Naive thymus-derived CD4-positive, alpha-beta T cell (primary cell): ENCODE measurements around the gene CCSER1. TPM values are rescaled to one million over a fixed set of nuclear protein-coding genes. Genes with fewer than 3 reads are reported as not detected.
"Not testable (repeated sequence)": the region's sequence is repeated elsewhere in the genome, so short reads cannot be mapped to it uniquely, and the experiment has no call there.

Source experiments
- ATAC-seq: fragments of 150-1000 bp; cut with Tn5 transposase; 2 replicates; pipeline ENCODE4 v1.10.0; 2021; ENCODE audit warnings: mild to moderate bottlenecking, moderate library complexity
- CTCF ChIA-PET: fragments of 350-600 bp; sonication (Branson Sonifier 250); formaldehyde crosslinking; loops from one replicate; lab custom pipeline; 2021; ENCODE audit warnings: antibody characterized with exemption; lab: Charles Lee
- POLR2A ChIA-PET: fragments of 350-600 bp; sonication (Branson Sonifier 250); formaldehyde crosslinking; loops from one replicate; lab custom pipeline; 2021; ENCODE audit warnings: antibody characterized with exemption, inconsistent platforms; lab: Charles Lee
- DNase-seq, 9 donors: peaks; one replicate each; pipeline versions ENCODE4 v3.0.0 to v3.0.0-alpha.2; 2020 to 2022; ENCODE audit warnings: mixed read lengths in 1 of 9
- H3K27ac ChIP-seq: one replicate; pipeline ENCODE4 v1.7.0; 2013; ENCODE audit warnings: mild to moderate bottlenecking, low read depth, low read length, moderate library complexity
- H3K27me3 ChIP-seq, 2 donors: one replicate each; pipeline ENCODE4 v1.7.0; 2013; ENCODE audit warnings: low read length in 2 of 2, mild to moderate bottlenecking in 2 of 2, moderate library complexity in 2 of 2; ENCODE audit not compliant: control insufficient read depth in 2 of 2, insufficient read depth in 2 of 2
- H3K36me3 ChIP-seq, 3 experiments: 1 replicate in 2 of 3; 2 replicates in 1 of 3; pipeline ENCODE4 v1.7.0; 2013; ENCODE audit warnings: low read length in 3 of 3, mild to moderate bottlenecking in 3 of 3, moderate library complexity in 1 of 3; ENCODE audit not compliant: insufficient read depth in 3 of 3, control insufficient read depth in 2 of 3
- H3K4me1 ChIP-seq, 2 donors: one replicate each; pipeline ENCODE4 v1.7.0; 2013; ENCODE audit warnings: low read length in 2 of 2, mild to moderate bottlenecking in 2 of 2, moderate library complexity in 1 of 2; ENCODE audit not compliant: control insufficient read depth in 2 of 2, insufficient read depth in 2 of 2
- H3K4me3 ChIP-seq: 2 replicates; pipeline ENCODE4 v1.7.0; 2013; ENCODE audit warnings: mild to moderate bottlenecking, low read length
- H3K9me3 ChIP-seq, 3 experiments: 1 replicate in 2 of 3; 2 replicates in 1 of 3; pipeline ENCODE4 v1.7.0; 2013; ENCODE audit warnings: low read length in 3 of 3; ENCODE audit not compliant: control insufficient read depth in 2 of 3
- H3K27ac Mint-ChIP-seq, 9 donors: one replicate each; pipeline ENCODE4 v1.8.0; 2020 to 2022; ENCODE audit warnings: mixed read lengths in 9 of 9, mild to moderate bottlenecking in 8 of 9, moderate library complexity in 5 of 9, inconsistent platforms in 2 of 9
- H3K27me3 Mint-ChIP-seq, 5 donors: one replicate each; pipeline ENCODE4 v1.8.0; 2021 to 2022; ENCODE audit warnings: mixed read lengths in 5 of 5, mild to moderate bottlenecking in 1 of 5
- H3K36me3 Mint-ChIP-seq, 5 donors: one replicate each; pipeline ENCODE4 v1.8.0; 2020 to 2022; ENCODE audit warnings: mixed read lengths in 5 of 5, mild to moderate bottlenecking in 3 of 5, inconsistent platforms in 1 of 5
- H3K4me1 Mint-ChIP-seq, 7 donors: one replicate each; pipeline ENCODE4 v1.8.0; 2020 to 2022; ENCODE audit warnings: mixed read lengths in 7 of 7, mild to moderate bottlenecking in 3 of 7, inconsistent platforms in 1 of 7
- H3K4me3 Mint-ChIP-seq, 10 donors: one replicate each; pipeline ENCODE4 v1.8.0; 2020 to 2022; ENCODE audit warnings: mild to moderate bottlenecking in 10 of 10, mixed read lengths in 10 of 10, moderate library complexity in 6 of 10, inconsistent platforms in 2 of 10
- H3K9me3 Mint-ChIP-seq, 11 donors: one replicate each; pipeline ENCODE4 v1.8.0; 2020 to 2022; ENCODE audit warnings: mixed read lengths in 11 of 11, mild to moderate bottlenecking in 4 of 11, inconsistent platforms in 1 of 11, moderate library complexity in 1 of 11
- intact Hi-C, 2 donors: fragments of 100-400 bp; cut with micrococcal nuclease; formaldehyde crosslinking; loops; one replicate each; pipeline ENCODE4 v1.15.1; 2023
- polyA plus RNA-seq, 2 donors: library from polyadenylated mRNA; unstranded; fragments of 300-500 nt; fragmentation: Illumina TruSeq; gene quantifications; one replicate each; pipeline ENCODE4 v1.2.3, GENCODE V29; 2021
- total RNA-seq, 6 experiments: library from RNA in 5 of 6; stranded (reverse) in 5 of 6; gene quantifications; 1 replicate in 5 of 6; 2 replicates in 1 of 6; pipeline ENCODE4 v1.2.3 and lab custom pipeline; 2021 to 2026

The CCSER1 gene
- total and polyA plus RNA-seq, 7 experiments from 2014 or later, result 0.30 to 4.0 (median 1.4) TPM; not detected in 3

GRCh38 chr4:90857081-90857820 lies 730.1 kb downstream of the CCSER1 start:
- peaks cover 0 to 11% (median 0%) of the 10 kb centered on the region in 11 donors for H3K9me3 Mint-ChIP-seq
- H3K4me3 Mint-ChIP-seq, result no peak overlapping the region
- Histone ChIP-seq H3K9me3 (no peaks in the 10 kb centered on the region), H3K27me3 (no peaks in the 10 kb centered on the region), H3K27ac (no peak overlapping the region), H3K36me3 (no peaks in the 10 kb centered on the region), H3K4me3 (no peak overlapping the region), H3K4me1 (no peaks in the 10 kb centered on the region)
- H3K4me1 Mint-ChIP-seq, result no peaks in the 10 kb centered on the region
- ChIA-PET POLR2A (no interaction called here), CTCF (no interaction called here)
- no peak overlapping the region for H3K27ac Mint-ChIP-seq
- no peak for ATAC-seq
- H3K36me3 Mint-ChIP-seq, result no peaks in the 10 kb centered on the region
- intact Hi-C loops, result no loop called here
- no peaks in the 10 kb centered on the region for H3K27me3 Mint-ChIP-seq
- no peak for DNase-seq

GRCh38 chr4:90875791-90876190 lies 748.6 kb downstream of the CCSER1 start:
- Histone ChIP-seq H3K9me3 (no peaks in the 10 kb centered on the region), H3K36me3 (no peaks in the 10 kb centered on the region), H3K4me1 (no peaks in the 10 kb centered on the region), H3K4me3 (no peak overlapping the region), H3K27ac (no peak overlapping the region), H3K27me3 (no peaks in the 10 kb centered on the region)
- H3K27me3 Mint-ChIP-seq, result no peaks in the 10 kb centered on the region
- no peak for ATAC-seq
- H3K36me3 Mint-ChIP-seq, result peaks cover 0 to 4% (median 0%) of the 10 kb centered on the region in 5 donors
- POLR2A ChIA-PET, result no interaction called here
- intact Hi-C loops, result no loop called here
- H3K9me3 Mint-ChIP-seq, result peaks cover 2 to 42% (median 9%) of the 10 kb centered on the region in 11 donors
- CTCF ChIA-PET, result interaction anchor here (0.7 kb wide), 1 partner anchor 14 kb away, joined by 3 read pairs; no protein-coding TSS in a partner anchor
- H3K27ac Mint-ChIP-seq, result no peak overlapping the region
- H3K4me1 Mint-ChIP-seq, result no peaks in the 10 kb centered on the region
- no peak overlapping the region for H3K4me3 Mint-ChIP-seq
- no peak for DNase-seq

GRCh38 chr4:90876296-90876695 lies 749.1 kb downstream of the CCSER1 start:
- no peak overlapping the region for H3K27ac ChIP-seq

GRCh38 chr4:90883519-90883918 lies 756.3 kb downstream of the CCSER1 start:
- H3K27me3 Mint-ChIP-seq, result no peaks in the 10 kb centered on the region
- H3K4me3 Mint-ChIP-seq, result no peak overlapping the region
- Histone ChIP-seq H3K27me3 (no peaks in the 10 kb centered on the region), H3K36me3 (no peaks in the 10 kb centered on the region), H3K27ac (no peak overlapping the region), H3K4me3 (no peak overlapping the region), H3K9me3 (no peaks in the 10 kb centered on the region), H3K4me1 (no peaks in the 10 kb centered on the region)
- no peaks in the 10 kb centered on the region for H3K4me1 Mint-ChIP-seq
- peaks cover 0 to 14% (median 7%) of the 10 kb centered on the region in 11 donors for H3K9me3 Mint-ChIP-seq
- H3K27ac Mint-ChIP-seq, result no peak overlapping the region
- CTCF ChIA-PET, result no interaction called here
- ATAC-seq (no peak), DNase-seq (no peak)
- intact Hi-C loops, result no loop called here
- POLR2A ChIA-PET, result no interaction called here
- no peaks in the 10 kb centered on the region for H3K36me3 Mint-ChIP-seq

More at GRCh38 chr4:90876296-90876695, 749.1 kb downstream of the CCSER1 start:
- ChIA-PET CTCF (no interaction called here), POLR2A (no interaction called here)
- Mint-ChIP-seq H3K4me3 (no peak overlapping the region), H3K27ac (no peak overlapping the region), H3K27me3 (no peaks in the 10 kb centered on the region), H3K4me1 (no peaks in the 10 kb centered on the region), H3K36me3 (peaks cover 0 to 4% (median 0%) of the 10 kb centered on the region in 5 donors), H3K9me3 (peaks cover 2 to 37% (median 10%) of the 10 kb centered on the region in 11 donors)
- Histone ChIP-seq H3K4me3 (no peak overlapping the region), H3K27me3 (no peaks in the 10 kb centered on the region), H3K9me3 (no peaks in the 10 kb centered on the region), H3K4me1 (no peaks in the 10 kb centered on the region), H3K36me3 (no peaks in the 10 kb centered on the region)
- intact Hi-C loops, result no loop called here
- ATAC-seq (no peak), DNase-seq (no peak)

GRCh38 chr4:90888571-90888970 lies 761.4 kb downstream of the CCSER1 start:
- DNase-seq (no peak), ATAC-seq (no peak)
- Histone ChIP-seq H3K36me3 (no peaks in the 10 kb centered on the region), H3K9me3 (no peaks in the 10 kb centered on the region), H3K4me1 (no peaks in the 10 kb centered on the region), H3K4me3 (no peak overlapping the region), H3K27me3 (no peaks in the 10 kb centered on the region), H3K27ac (no peak overlapping the region)
- Mint-ChIP-seq H3K27ac (no peak overlapping the region), H3K27me3 (no peaks in the 10 kb centered on the region), H3K36me3 (no peaks in the 10 kb centered on the region), H3K4me3 (no peak overlapping the region), H3K9me3 (peaks cover 0 to 11% (median 0%) of the 10 kb centered on the region in 11 donors), H3K4me1 (no peaks in the 10 kb centered on the region)
- CTCF ChIA-PET, result no interaction called here
- POLR2A ChIA-PET, result no interaction called here
- intact Hi-C loops, result no loop called here

- H3K27ac Mint-ChIP-seq, result no peak overlapping the region
- no peak for ATAC-seq
- no peak overlapping the region for H3K4me3 Mint-ChIP-seq
- POLR2A ChIA-PET, result no interaction called here
- CTCF ChIA-PET, result no interaction called here
- H3K9me3 Mint-ChIP-seq, result peaks cover 0 to 11% (median 0%) of the 10 kb centered on the region in 11 donors
- Histone ChIP-seq H3K27me3 (no peaks in the 10 kb centered on the region), H3K4me1 (no peaks in the 10 kb centered on the region), H3K27ac (no peak overlapping the region), H3K4me3 (no peak overlapping the region), H3K36me3 (no peaks in the 10 kb centered on the region), H3K9me3 (no peaks in the 10 kb centered on the region)
- DNase-seq, result no peak
- no peaks in the 10 kb centered on the region for H3K4me1 Mint-ChIP-seq
- H3K27me3 Mint-ChIP-seq, result no peaks in the 10 kb centered on the region
- intact Hi-C loops, result no loop called here
- no peaks in the 10 kb centered on the region for H3K36me3 Mint-ChIP-seq
Measured at GRCh38 chr4:90889171-90889570, 762.0 kb downstream of the CCSER1 start.

GRCh38 chr4:90903413-90903812 lies 776.2 kb downstream of the CCSER1 start:
- H3K9me3 Mint-ChIP-seq, result peaks cover 5 to 55% (median 11%) of the 10 kb centered on the region in 11 donors
- H3K36me3 ChIP-seq, H3K27ac ChIP-seq, H3K27ac Mint-ChIP-seq, H3K27me3 ChIP-seq, CTCF ChIA-PET, H3K4me3 ChIP-seq, H3K4me1 ChIP-seq, H3K9me3 ChIP-seq, H3K36me3 Mint-ChIP-seq, intact Hi-C loops, H3K27me3 Mint-ChIP-seq, ATAC-seq, H3K4me1 Mint-ChIP-seq, POLR2A ChIA-PET, DNase-seq, H3K4me3 Mint-ChIP-seq: not testable (repeated sequence)
